Testis (tissue), 3 donors: Measurements from ENCODE around the gene GALNT7. TPM values are rescaled to one million over a fixed set of nuclear protein-coding genes. Genes with fewer than 3 reads are reported as not detected.
"Not testable (repeated sequence)": the region's sequence is repeated elsewhere in the genome, so short reads cannot be mapped to it uniquely, and the experiment has no call there.

Experiments used
- DNase-seq: peaks from one replicate; pipeline ENCODE4 v3.0.0-alpha.2; 2019
- H3K27ac ChIP-seq, 2 donors: fragments of 200-600 bp; sonication (generic); one replicate each; pipeline ENCODE4 v1.5.1; 2019
- H3K27me3 ChIP-seq: fragments of 200-600 bp; sonication (generic); one replicate; pipeline ENCODE4 v1.5.1; 2019
- H3K36me3 ChIP-seq: fragments of 200-600 bp; sonication (generic); one replicate; pipeline ENCODE4 v1.5.1; 2017; ENCODE audit warnings: low read depth; ENCODE audit errors: missing control alignments
- H3K4me1 ChIP-seq: fragments of 200-600 bp; sonication (generic); one replicate; pipeline ENCODE4 v1.5.1; 2019
- H3K4me3 ChIP-seq, 2 donors: fragments of 200-600 bp; sonication (generic); one replicate each; pipeline ENCODE4 v1.5.1; 2017 to 2019
- H3K9me3 ChIP-seq: fragments of 200-600 bp; sonication (generic); one replicate; pipeline ENCODE4 v1.5.1; 2017
- CTCF ChIP-seq, 3 experiments: fragments of 450-650 bp in 2 of 3; fragments of 200-600 bp in 1 of 3; sonication (generic) in 1 of 3; IDR thresholded peaks; one replicate each; pipeline ENCODE4 v1.5.1; 2016 to 2019; ENCODE audit warnings: antibody characterized with exemption in 3 of 3, mild to moderate bottlenecking in 2 of 3, moderate library complexity in 1 of 3
- POLR2A ChIP-seq: fragments of 450-650 bp; IDR thresholded peaks from one replicate; pipeline ENCODE4 v1.6.1; 2017; ENCODE audit warnings: antibody characterized with exemption, mild to moderate bottlenecking, moderate library complexity
- WGBS, 2 donors: methylation state at CpG; one replicate each; pipeline ENCODE4 v1.1.5; 2018; 5-methylcytosine and 5-hydroxymethylcytosine counted together
- intact Hi-C: fragments of 100-400 bp; cut with DNase I; formaldehyde crosslinking; loops from one replicate; pipeline ENCODE4 v1.15.1; 2023; ENCODE audit warnings: low total_unique reads
- polyA plus RNA-seq: library from polyadenylated mRNA; stranded (reverse); fragments of 350-450 nt; fragmentation: Illumina TruSeq; extraction: RNeasy Lipid Tissue Mini Kit (QIAGEN cat#74804); gene quantifications from one replicate; pipeline ENCODE4 v1.2.3, GENCODE V29; 2014; ENCODE audit warnings: low read depth, low replicate concordance; ENCODE audit not compliant: insufficient read depth
- total RNA-seq, 2 donors: library from RNA; depleted of rRNA; stranded (reverse); fragments of >200 nt; gene quantifications; one replicate each; pipeline ENCODE4 v1.2.3, GENCODE V29; 2016

GALNT7 gene
- total and polyA plus RNA-seq, 3 donors from 2014 or later, result 18.0 to 32.0 (median 28.8) TPM

GRCh38 chr4:173181848-173182247 is 13.2 kb downstream of the GALNT7 start:
- Histone ChIP-seq H3K4me1 (no peaks in the 10 kb centered on the region), H3K27me3 (no peaks in the 10 kb centered on the region), H3K4me3 (no peak overlapping the region), H3K27ac (no peak overlapping the region), H3K9me3 (no peaks in the 10 kb centered on the region), H3K36me3 (no peaks in the 10 kb centered on the region)
- no peak for DNase-seq
- 88 to 90% methylated on average over 3 of the region's 3 CpGs for WGBS, 2 donors
- intact Hi-C loops, result no loop called here
- TF ChIP-seq POLR2A (no peak), CTCF (IDR thresholded peaks at IDR 0.05) (no peak)

GRCh38 chr4:173182403-173182802 is 13.8 kb downstream of the GALNT7 start:
- Histone ChIP-seq H3K4me3 (no peak overlapping the region), H3K4me1 (no peaks in the 10 kb centered on the region), H3K36me3 (no peaks in the 10 kb centered on the region), H3K9me3 (no peaks in the 10 kb centered on the region), H3K27ac (no peak overlapping the region), H3K27me3 (no peaks in the 10 kb centered on the region)
- DNase-seq, result no peak
- TF ChIP-seq CTCF (IDR thresholded peaks at IDR 0.05) (no peak), POLR2A (no peak)
- 86% methylated on average over 4 of the region's 4 CpGs for WGBS, 2 donors
- intact Hi-C loops, result no loop called here

- not testable (repeated sequence) for DNase-seq
- WGBS, 2 donors, result 69 to 88% methylated on average over 12 to 45 of the region's 50 CpGs
- peak overlapping the region in 1 of 2 donors; percentile 10 for H3K4me3 ChIP-seq
Measured at GRCh38 chr4:173183659-173184247, 15.1 kb downstream of the GALNT7 start.

GRCh38 chr4:173185847-173186510 is 17.4 kb downstream of the GALNT7 start:
- Histone ChIP-seq H3K4me3 (no peak overlapping the region), H3K4me1 (no peaks in the 10 kb centered on the region), H3K27me3 (no peaks in the 10 kb centered on the region), H3K36me3 (no peaks in the 10 kb centered on the region), H3K9me3 (no peaks in the 10 kb centered on the region), H3K27ac (no peak overlapping the region)
- intact Hi-C loops, result no loop called here
- DNase-seq, result no peak
- TF ChIP-seq POLR2A (no peak), CTCF (IDR thresholded peaks at IDR 0.05) (no peak)
- WGBS, 2 donors, result 60 to 64% methylated on average over 5 of the region's 5 CpGs

More at GRCh38 chr4:173183659-173184247, 15.1 kb downstream of the GALNT7 start:
- H3K4me1 ChIP-seq, H3K27ac ChIP-seq, intact Hi-C loops, H3K9me3 ChIP-seq, H3K27me3 ChIP-seq, H3K36me3 ChIP-seq: not testable (repeated sequence)

- H3K27me3 ChIP-seq, result no peaks in the 10 kb centered on the region
- intact Hi-C loops, result no loop called here
- no peak for DNase-seq
- H3K27ac ChIP-seq, result no peak overlapping the region
- H3K9me3 ChIP-seq, result no peaks in the 10 kb centered on the region
- H3K4me3 ChIP-seq, result no peak overlapping the region
- 93 to 97% methylated on average over 1 of the region's 1 CpG for WGBS, 2 donors
- H3K4me1 ChIP-seq, result no peaks in the 10 kb centered on the region
- TF ChIP-seq POLR2A (no peak), CTCF (IDR thresholded peaks at IDR 0.05) (no peak)
- H3K36me3 ChIP-seq, result no peaks in the 10 kb centered on the region
Measured at GRCh38 chr4:173187732-173188131, 19.1 kb downstream of the GALNT7 start.
